HFFc6 (cell line): ENCODE data around the gene INTS11. TPM values are rescaled to one million over a fixed set of nuclear protein-coding genes. Genes with fewer than 3 reads are reported as not detected.

Experiments used
- DNase-seq: peaks from one replicate; pipeline ENCODE4 v3.0.0-alpha.2; 2018
- H3K27ac Mint-ChIP-seq: 2 replicates; pipeline ENCODE4 v1.8.0; 2020; ENCODE audit warnings: mild to moderate bottlenecking, mixed read lengths
- H3K27me3 Mint-ChIP-seq: 2 replicates; pipeline ENCODE4 v1.8.0; 2021; ENCODE audit warnings: mild to moderate bottlenecking, moderate library complexity, mixed read lengths; ENCODE audit not compliant: insufficient read depth
- H3K36me3 Mint-ChIP-seq: 2 replicates; pipeline ENCODE4 v1.8.0; 2021; ENCODE audit warnings: low read depth, mixed read lengths
- H3K4me1 Mint-ChIP-seq: 2 replicates; pipeline ENCODE4 v1.8.0; 2020; ENCODE audit warnings: low read depth, mixed read lengths
- H3K4me3 Mint-ChIP-seq: 2 replicates; pipeline ENCODE4 v1.8.0; 2020; ENCODE audit warnings: mild to moderate bottlenecking, moderate library complexity, mixed read lengths
- H3K9me3 Mint-ChIP-seq: 2 replicates; pipeline ENCODE4 v1.8.0; 2020; ENCODE audit warnings: mild to moderate bottlenecking, mixed read lengths
- CTCF ChIP-seq: fragments of 200-600 bp; sonication (generic); IDR thresholded peaks from 2 replicates; pipeline ENCODE4 v1.5.0; 2021; ENCODE audit warnings: antibody characterized with exemption, mild to moderate bottlenecking
- total RNA-seq, 6 experiments: library from RNA; stranded (reverse); fragmentation: NEBNext Ultra II Directional; extraction: Animal tissue kit (Norgen Biotek cat#: 25700); gene quantifications; 2 replicates in 1 of 6; 3 replicates in 5 of 6; pipeline ENCODE4 v1.2.3, GENCODE V29; 2021

The INTS11 gene
- total RNA-seq, 6 experiments from 2014 or later, result 65.6 to 78.3 (median 69.8) TPM

GRCh38 chr1:1308756-1309250 is 15.7 kb downstream of the INTS11 start:
- H3K4me3 Mint-ChIP-seq, result peak overlapping the region; percentile 82
- no peak for DNase-seq
- no peak for TF ChIP-seq CTCF
- no peaks in the 10 kb centered on the region for H3K9me3 Mint-ChIP-seq
- peaks cover 26% of the 10 kb centered on the region for H3K4me1 Mint-ChIP-seq
- peak overlapping the region; percentile 77 for H3K27ac Mint-ChIP-seq
- H3K36me3 Mint-ChIP-seq, result no peaks in the 10 kb centered on the region; the same call in 1 of the 2 replicates
- H3K27me3 Mint-ChIP-seq, result peaks cover 3% of the 10 kb centered on the region

- Mint-ChIP-seq H3K4me3 (peak within 1 kb of the TSS; percentile 94), H3K27ac (peak within 1 kb of the TSS; percentile 87), H3K4me1 (peaks cover 26% of the 10 kb centered on the region), H3K9me3 (no peaks in the 10 kb centered on the region), H3K27me3 (peaks cover 3% of the 10 kb centered on the region), H3K36me3 (no peaks in the 10 kb centered on the region)
- peak; percentile 92 for DNase-seq
- 0 out of 2 replicates have a peak, but pooled peaks have one; percentile 13 for TF ChIP-seq CTCF
These were observed 16.3 kb downstream of the INTS11 start, which contains the start of the genes ACAP3 and PUSL1 for GRCh38 chr1:1307923-1308755. Gene ACAP3 (minus strand): TSS chr1:1307930. CDS start chr1:1307815, 115 bp downstream. Gene PUSL1 (plus strand): TSS chr1:1308597. CDS start chr1:1308644, 47 bp downstream.

- Mint-ChIP-seq H3K36me3 (no peaks in the 10 kb centered on the region), H3K27ac (peak overlapping the region; percentile 87), H3K27me3 (peaks cover 1% of the 10 kb centered on the region), H3K4me3 (peak overlapping the region; percentile 94), H3K9me3 (no peaks in the 10 kb centered on the region), H3K4me1 (peaks cover 26% of the 10 kb centered on the region)
- no peak for DNase-seq
- TF ChIP-seq CTCF, result no peak
These were observed 17.1 kb downstream of the INTS11 start for GRCh38 chr1:1307261-1307922.

- no peaks in the 10 kb centered on the region for H3K36me3 Mint-ChIP-seq
- H3K27ac Mint-ChIP-seq, result peak overlapping the region; percentile 87
- H3K4me3 Mint-ChIP-seq, result peak overlapping the region; percentile 94
- no peak for DNase-seq
- no peaks in the 10 kb centered on the region for H3K9me3 Mint-ChIP-seq
- peaks cover 26% of the 10 kb centered on the region for H3K4me1 Mint-ChIP-seq
- no peak for TF ChIP-seq CTCF
- peaks cover 1% of the 10 kb centered on the region for H3K27me3 Mint-ChIP-seq
These were observed 17.7 kb downstream of the INTS11 start for GRCh38 chr1:1306661-1307260.

- Mint-ChIP-seq H3K27me3 (peaks cover 1% of the 10 kb centered on the region), H3K36me3 (no peaks in the 10 kb centered on the region), H3K27ac (peak overlapping the region; percentile 87), H3K4me1 (peaks cover 26% of the 10 kb centered on the region), H3K4me3 (peak overlapping the region; percentile 94), H3K9me3 (no peaks in the 10 kb centered on the region)
- peak; percentile 29; the same call in 1 of the 2 replicates for TF ChIP-seq CTCF
- no peak for DNase-seq
These were observed 18.3 kb downstream of the INTS11 start for GRCh38 chr1:1306070-1306660.
